Spleen (tissue), 11 donors: Measurements from ENCODE around the gene MROH7. TPM values are rescaled to one million over a fixed set of nuclear protein-coding genes. Genes with fewer than 3 reads are reported as not detected.

ENCODE experiments used
- DNase-seq: peaks from one replicate; pipeline ENCODE4 v3.0.0-alpha.2; 2020
- H3K27ac ChIP-seq, 8 donors: fragments of 200-600 bp; sonication (generic) in 7 of 8; 1 replicate in 4 of 8; 2 replicates in 4 of 8; pipeline versions ENCODE4 v1.5.0 to v1.8.0; 2016 to 2021; ENCODE audit warnings: inconsistent platforms in 4 of 8, mild to moderate bottlenecking in 4 of 8, moderate library complexity in 1 of 8
- H3K27me3 ChIP-seq, 7 donors: fragments of 200-600 bp; sonication (generic) in 6 of 7; replicated peaks in 1 of 7; 1 replicate in 4 of 7; 2 replicates in 3 of 7; pipeline versions ENCODE4 v1.5.0 to v1.8.0; 2016 to 2021; ENCODE audit warnings: inconsistent platforms in 3 of 7, mild to moderate bottlenecking in 1 of 7
- H3K36me3 ChIP-seq, 6 donors: fragments of 200-600 bp; sonication (generic) in 5 of 6; 1 replicate in 4 of 6; 2 replicates in 2 of 6; pipeline versions ENCODE4 v1.5.0 to v1.8.0; 2016 to 2021; ENCODE audit warnings: inconsistent platforms in 2 of 6
- H3K4me1 ChIP-seq, 6 donors: fragments of 200-600 bp; sonication (generic) in 5 of 6; 1 replicate in 3 of 6; 2 replicates in 3 of 6; pipeline versions ENCODE4 v1.5.0 to v1.8.0; 2016 to 2021; ENCODE audit warnings: inconsistent platforms in 3 of 6
- H3K4me3 ChIP-seq, 8 donors: fragments of 200-600 bp; sonication (generic) in 7 of 8; 1 replicate in 4 of 8; 2 replicates in 4 of 8; pipeline versions ENCODE4 v1.5.0 to v1.8.0; 2016 to 2021; ENCODE audit warnings: inconsistent platforms in 4 of 8, mild to moderate bottlenecking in 4 of 8, moderate library complexity in 2 of 8
- H3K9me3 ChIP-seq, 8 donors: fragments of 200-600 bp; sonication (generic) in 7 of 8; 1 replicate in 4 of 8; 2 replicates in 4 of 8; pipeline versions ENCODE4 v1.5.0 to v1.8.0; 2016 to 2021; ENCODE audit warnings: inconsistent platforms in 4 of 8
- CTCF ChIP-seq, 11 experiments: fragments of 200-600 bp in 7 of 11; fragments of 450-650 bp in 4 of 11; sonication (generic) in 4 of 11; IDR thresholded peaks in 8 of 11; conservative IDR thresholded peaks in 3 of 11; 1 replicate in 7 of 11; 2 replicates in 4 of 11; pipeline versions ENCODE4 v1.4.0 to v1.8.0; 2016 to 2021; ENCODE audit warnings: antibody characterized with exemption in 11 of 11, inconsistent platforms in 4 of 11, mild to moderate bottlenecking in 1 of 11
- POLR2A ChIP-seq, 3 donors: fragments of 450-650 bp; IDR thresholded peaks; one replicate each; pipeline ENCODE4 v1.5.1; 2017; ENCODE audit warnings: antibody characterized with exemption in 3 of 3, mild to moderate bottlenecking in 1 of 3
- POLR2AphosphoS5 ChIP-seq, 3 donors: sonication (generic); formaldehyde crosslinking; IDR thresholded peaks; one replicate each; pipeline ENCODE4 v1.5.1; 2017; ENCODE audit warnings: antibody characterized with exemption in 3 of 3
- WGBS, 5 donors: extraction: QIAGEN DNeasy Blood & Tissue Kit in 3 of 5; methylation state at CpG; one replicate each; pipeline versions ENCODE4 v1.1.5 to v1.1.7; 2013 to 2018; 5-methylcytosine and 5-hydroxymethylcytosine counted together
- intact Hi-C: fragments of 100-400 bp; cut with DNase I; formaldehyde crosslinking; loops from one replicate; pipeline ENCODE4 v1.15.0; 2023; ENCODE audit warnings: low total_unique reads
- polyA plus RNA-seq, 3 donors: library from polyadenylated mRNA; stranded (reverse); fragments of 200-250 nt; gene quantifications; one replicate each; pipeline ENCODE4 v1.2.1, GENCODE V29; 2013
- total RNA-seq, 7 donors: library from RNA; depleted of rRNA in 3 of 7; stranded (reverse); fragments of >200 nt in 3 of 7; fragmentation: NEBNext Ultra II Directional in 4 of 7; extraction: Animal tissue kit (Norgen Biotek cat#: 25700) in 4 of 7; gene quantifications; one replicate each; pipeline versions ENCODE4 v1.1.0 to v1.2.1, GENCODE V29; 2016 to 2021
- donor health status: healthy with polysubstance abuse.
- donor health status: DM: no; HTN: no; CAD: no; lungs with moderate emphysema.
- donor health status: DM: no; HTN: no; CAD: no.
- donor health status: Bipolar disorder and iron deficiency.
- donor health status: healthy.
- donor health status: DM: no; HTN: no; CAD: no.
- donor health status: DM: yes; HTN: yes; CAD: no.

The MROH7 gene
- total and polyA plus RNA-seq, 10 donors, result 0.36 to 3.6 (median 1.4) TPM

GRCh38 chr1:54696262-54696661 is 54.7 kb downstream of the MROH7 start:
- WGBS, 5 donors, result 67 to 88% (median 80%) methylated on average over 3 of the region's 3 CpGs
- Histone ChIP-seq H3K27me3 (peaks cover 0 to 13% (median 0%) of the 10 kb centered on the region in 7 donors), H3K36me3 (no peaks in the 10 kb centered on the region), H3K4me3 (no peak overlapping the region), H3K9me3 (no peaks in the 10 kb centered on the region), H3K4me1 (no peaks in the 10 kb centered on the region), H3K27ac (no peak overlapping the region)
- TF ChIP-seq POLR2AphosphoS5 (IDR thresholded peaks at IDR 0.05) (no peak), POLR2A (IDR thresholded peaks at IDR 0.05) (no peak), CTCF (IDR thresholded peaks at IDR 0.05 in 8 of 11, conservative IDR thresholded peaks at IDR 0.05 in 3 of 11) (no peak)
- intact Hi-C loops, result no loop called here
- DNase-seq, result no peak

- 78 to 93% (median 87%) methylated on average over 6 of the region's 6 CpGs for WGBS, 5 donors
- Histone ChIP-seq H3K27me3 (peaks cover 0 to 13% (median 0%) of the 10 kb centered on the region in 7 donors), H3K27ac (no peak overlapping the region), H3K36me3 (no peaks in the 10 kb centered on the region), H3K9me3 (no peaks in the 10 kb centered on the region), H3K4me3 (no peak overlapping the region), H3K4me1 (no peaks in the 10 kb centered on the region)
- no peak for DNase-seq
- intact Hi-C loops, result no loop called here
- TF ChIP-seq CTCF (IDR thresholded peaks at IDR 0.05 in 8 of 11, conservative IDR thresholded peaks at IDR 0.05 in 3 of 11) (no peak), POLR2A (IDR thresholded peaks at IDR 0.05) (no peak), POLR2AphosphoS5 (IDR thresholded peaks at IDR 0.05) (no peak)
Measured at GRCh38 chr1:54697896-54698295, 56.3 kb downstream of the MROH7 start.

- no peak overlapping the region for H3K27ac ChIP-seq
- 69 to 82% (median 77%) methylated on average over 8 of the region's 8 CpGs for WGBS, 5 donors
- DNase-seq, result no peak
- H3K4me1 ChIP-seq, result no peaks in the 10 kb centered on the region
- H3K9me3 ChIP-seq, result no peaks in the 10 kb centered on the region
- no peaks in the 10 kb centered on the region for H3K36me3 ChIP-seq
- intact Hi-C loops, result no loop called here
- H3K27me3 ChIP-seq, result peaks cover 0 to 13% (median 0%) of the 10 kb centered on the region in 7 donors
- H3K4me3 ChIP-seq, result no peak overlapping the region
- no peak for TF ChIP-seq CTCF (IDR thresholded peaks at IDR 0.05 in 8 of 11, conservative IDR thresholded peaks at IDR 0.05 in 3 of 11)
- no peak for TF ChIP-seq POLR2AphosphoS5 (IDR thresholded peaks at IDR 0.05)
- no peak for TF ChIP-seq POLR2A (IDR thresholded peaks at IDR 0.05)
Measured at GRCh38 chr1:54698346-54698745, 56.8 kb downstream of the MROH7 start.

- intact Hi-C loops, result no loop called here
- no peaks in the 10 kb centered on the region for H3K4me1 ChIP-seq
- TF ChIP-seq CTCF (IDR thresholded peaks at IDR 0.05 in 8 of 11, conservative IDR thresholded peaks at IDR 0.05 in 3 of 11) (no peak), POLR2A (IDR thresholded peaks at IDR 0.05) (no peak), POLR2AphosphoS5 (IDR thresholded peaks at IDR 0.05) (no peak)
- H3K27ac ChIP-seq, result no peak overlapping the region
- peaks cover 0 to 13% (median 0%) of the 10 kb centered on the region in 7 donors for H3K27me3 ChIP-seq
- H3K4me3 ChIP-seq, result no peak overlapping the region
- WGBS, 5 donors, result 82 to 93% (median 91%) methylated on average over 11 of the region's 11 CpGs
- H3K9me3 ChIP-seq, result no peaks in the 10 kb centered on the region
- H3K36me3 ChIP-seq, result no peaks in the 10 kb centered on the region
- no peak for DNase-seq
Measured at GRCh38 chr1:54699936-54700525, 58.4 kb downstream of the MROH7 start.
